GM20000 (cell line): Measurements from ENCODE around the gene TMC1.
A peak's percentile ranks its signal among the peaks of the same experiment; 100 is the strongest.

Source experiments
- DNase-seq: peaks from one replicate; pipeline ENCODE4 v3.0.0; 2012; ENCODE audit warnings: low spot score
- CTCF ChIP-seq: IDR thresholded peaks from 2 replicates; pipeline ENCODE4 v1.5.1; 2012; ENCODE audit warnings: mild to moderate bottlenecking, control low read depth; ENCODE audit errors: extremely low read depth, missing control alignments

The TMC1 gene

GRCh38 chr9:72627147-72627546 lies 105.7 kb downstream of the TMC1 start:
- TF ChIP-seq CTCF, result no peak
- DNase-seq, result no peak

- TF ChIP-seq CTCF, result no peak
- DNase-seq, result no peak
These were observed 106.6 kb downstream of the TMC1 start for GRCh38 chr9:72627956-72628540.

- no peak for TF ChIP-seq CTCF
- DNase-seq, result no peak
These were observed 112.6 kb downstream of the TMC1 start for GRCh38 chr9:72633966-72634365.

GRCh38 chr9:72635197-72635596 lies 113.8 kb downstream of the TMC1 start:
- peak; percentile 56 for DNase-seq
- no peak for TF ChIP-seq CTCF

GRCh38 chr9:72636621-72637020 lies 115.2 kb downstream of the TMC1 start:
- no peak for TF ChIP-seq CTCF
- no peak for DNase-seq

- no peak for DNase-seq
- TF ChIP-seq CTCF, result no peak
These were observed 122.2 kb downstream of the TMC1 start for GRCh38 chr9:72643651-72644050.

- DNase-seq, result no peak
- no peak for TF ChIP-seq CTCF
These were observed 124.7 kb downstream of the TMC1 start for GRCh38 chr9:72646061-72646460.
